NCI-H2196 (cell line): ENCODE measurements around the gene ZCCHC14.

Experiments used
- DNase-seq: peaks from one replicate; lab custom pipeline; 2025; ENCODE audit not compliant: unreplicated experiment; lab: John Stamatoyannopoulos, UW

The ZCCHC14 gene

GRCh38 chr16:87492721-87493607 lies at the start of gene ZCCHC14:
Gene ZCCHC14, minus strand, starts transcription at chr16:87493024. Its CDS starts 786 bp downstream, at chr16:87492238.
- peak; percentile 91 for DNase-seq

- no peak for DNase-seq
Measured at GRCh38 chr16:87541872-87542234, 49.0 kb upstream of the ZCCHC14 start.

GRCh38 chr16:87541147-87541871 lies 48.5 kb upstream of the ZCCHC14 start:
- DNase-seq: no peak

GRCh38 chr16:87540897-87541146 lies 48.0 kb upstream of the ZCCHC14 start:
- no peak for DNase-seq

GRCh38 chr16:87540072-87540896 lies 47.5 kb upstream of the ZCCHC14 start:
- no peak for DNase-seq

GRCh38 chr16:87539113-87539512 lies 46.3 kb upstream of the ZCCHC14 start:
- DNase-seq: no peak

GRCh38 chr16:87538594-87538993 lies 45.8 kb upstream of the ZCCHC14 start:
- no peak for DNase-seq

- DNase-seq: no peak
Measured at GRCh38 chr16:87538160-87538559, 45.3 kb upstream of the ZCCHC14 start.

- no peak for DNase-seq
Measured at GRCh38 chr16:87536795-87537142, 43.9 kb upstream of the ZCCHC14 start.

- DNase-seq: no peak
Measured at GRCh38 chr16:87535855-87536794, 43.3 kb upstream of the ZCCHC14 start.

GRCh38 chr16:87535457-87535854 lies 42.6 kb upstream of the ZCCHC14 start:
- no peak for DNase-seq

- DNase-seq: no peak
Measured at GRCh38 chr16:87534751-87535150, 41.9 kb upstream of the ZCCHC14 start.

- DNase-seq: no peak
Measured at GRCh38 chr16:87534030-87534653, 41.3 kb upstream of the ZCCHC14 start.

GRCh38 chr16:87533061-87533460 lies 40.2 kb upstream of the ZCCHC14 start:
- DNase-seq: no peak

- DNase-seq: peak; percentile 0
Measured at GRCh38 chr16:87531418-87531817, 38.6 kb upstream of the ZCCHC14 start.

GRCh38 chr16:87528690-87529579 lies 36.1 kb upstream of the ZCCHC14 start:
- no peak for DNase-seq

- DNase-seq: no peak
Measured at GRCh38 chr16:87527055-87527724, 34.4 kb upstream of the ZCCHC14 start.

GRCh38 chr16:87526238-87526947 lies 33.6 kb upstream of the ZCCHC14 start:
- DNase-seq: no peak
